GM19351 (cell line): Measurements from ENCODE around the gene RNASE11.
"Not testable (repeated sequence)": the region's sequence is repeated elsewhere in the genome, so short reads cannot be mapped to it uniquely, and the experiment has no call there.

Source experiments
- ATAC-seq: cut with Tn5 transposase; IDR thresholded peaks from one replicate; pipeline ENCODE4 v1.9.1; 2021; ENCODE audit warnings: mild to moderate bottlenecking, moderate library complexity; ENCODE audit not compliant: unreplicated experiment

The RNASE11 gene

GRCh38 chr14:20587489-20588154, at the start of gene RNASE11:
Gene RNASE11, minus strand, starts transcription at chr14:20588001.
- ATAC-seq, result peak; percentile 57

GRCh38 chr14:20632831-20633691, 45.3 kb upstream of the RNASE11 start:
- peak; percentile 62 for ATAC-seq

GRCh38 chr14:20632448-20632830, 44.6 kb upstream of the RNASE11 start:
- ATAC-seq, result peak; percentile 21

GRCh38 chr14:20631880-20632389, 44.1 kb upstream of the RNASE11 start:
- no peak for ATAC-seq

GRCh38 chr14:20631023-20631879, 43.5 kb upstream of the RNASE11 start:
- peak; percentile 21 for ATAC-seq

- peak; percentile 28 for ATAC-seq
Measured at GRCh38 chr14:20630340-20631022, 42.7 kb upstream of the RNASE11 start.

- ATAC-seq, result no peak
Measured at GRCh38 chr14:20628063-20628854, 40.5 kb upstream of the RNASE11 start.

- no peak for ATAC-seq
Measured at GRCh38 chr14:20627346-20628027, 39.7 kb upstream of the RNASE11 start.

GRCh38 chr14:20626274-20626673, 38.5 kb upstream of the RNASE11 start:
- ATAC-seq, result no peak

GRCh38 chr14:20624495-20625070, 36.8 kb upstream of the RNASE11 start:
- peak; percentile 43 for ATAC-seq

- no peak for ATAC-seq
Measured at GRCh38 chr14:20623798-20624197, 36.0 kb upstream of the RNASE11 start.

GRCh38 chr14:20622816-20623291, 35.1 kb upstream of the RNASE11 start:
- ATAC-seq, result no peak

GRCh38 chr14:20620798-20621478, 33.1 kb upstream of the RNASE11 start:
- no peak for ATAC-seq

- ATAC-seq, result not testable (repeated sequence)
Measured at GRCh38 chr14:20619688-20620087, 31.9 kb upstream of the RNASE11 start.

GRCh38 chr14:20618271-20618749, 30.5 kb upstream of the RNASE11 start:
- no peak for ATAC-seq

- ATAC-seq, result no peak
Measured at GRCh38 chr14:20617138-20618003, 29.6 kb upstream of the RNASE11 start.

- ATAC-seq, result no peak
Measured at GRCh38 chr14:20615996-20616395, 28.2 kb upstream of the RNASE11 start.
